HG02588 (cell line): ENCODE data around the gene FANCB.

Experiments
- ATAC-seq: cut with Tn5 transposase; IDR thresholded peaks from one replicate; pipeline ENCODE4 v1.9.1; 2021; ENCODE audit warnings: mild to moderate bottlenecking, moderate library complexity; ENCODE audit not compliant: unreplicated experiment

The FANCB gene

GRCh38 chrX:14837155-14837554 lies 35.7 kb downstream of the FANCB start:
- ATAC-seq = no peak

GRCh38 chrX:14832586-14832985 lies 40.3 kb downstream of the FANCB start:
- ATAC-seq = no peak

- no peak for ATAC-seq
Measured at GRCh38 chrX:14832151-14832550, 40.7 kb downstream of the FANCB start.

- no peak for ATAC-seq
Measured at GRCh38 chrX:14829643-14830042, 43.2 kb downstream of the FANCB start.

GRCh38 chrX:14826319-14826718 lies 46.5 kb downstream of the FANCB start:
- ATAC-seq = no peak

- no peak for ATAC-seq
Measured at GRCh38 chrX:14825851-14826250, 47.0 kb downstream of the FANCB start.

GRCh38 chrX:14819769-14820168 lies 53.1 kb downstream of the FANCB start:
- ATAC-seq = no peak

GRCh38 chrX:14817571-14817970 lies 55.3 kb downstream of the FANCB start:
- no peak for ATAC-seq

GRCh38 chrX:14802943-14803710 lies 69.7 kb downstream of the FANCB start:
- ATAC-seq = no peak

GRCh38 chrX:14801136-14801535 lies 71.7 kb downstream of the FANCB start:
- ATAC-seq = no peak

GRCh38 chrX:14798805-14799397 lies 74.0 kb downstream of the FANCB start:
- no peak for ATAC-seq
